Measurements from ENCODE around the gene RBP3.

Gene RBP3

GRCh38 chr10:47319784-47320183 is 28.4 kb upstream of the RBP3 start:
- peak; percentile 12 for DNase-seq

DNA sequence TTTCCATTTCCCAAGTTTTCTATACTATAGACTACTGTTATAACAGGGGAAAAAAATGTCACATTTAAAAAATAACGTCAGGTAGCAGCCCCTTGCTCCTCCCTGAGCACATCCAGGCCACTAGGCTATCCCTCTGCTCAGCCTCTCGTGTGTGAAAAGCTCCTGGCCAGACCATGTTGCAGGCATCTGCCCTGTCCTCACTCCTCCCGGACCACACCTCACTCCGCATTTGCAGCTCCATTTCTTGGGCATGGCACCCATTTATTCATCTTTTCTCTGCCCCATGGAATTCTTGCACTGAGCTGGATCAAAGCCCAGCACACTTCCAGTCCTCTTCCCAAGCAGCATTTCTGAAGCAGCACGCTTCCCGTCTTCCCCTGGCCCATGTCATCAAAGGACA is 27.4 kb upstream of the RBP3 start:
- DNase-seq: no peak

DNA sequence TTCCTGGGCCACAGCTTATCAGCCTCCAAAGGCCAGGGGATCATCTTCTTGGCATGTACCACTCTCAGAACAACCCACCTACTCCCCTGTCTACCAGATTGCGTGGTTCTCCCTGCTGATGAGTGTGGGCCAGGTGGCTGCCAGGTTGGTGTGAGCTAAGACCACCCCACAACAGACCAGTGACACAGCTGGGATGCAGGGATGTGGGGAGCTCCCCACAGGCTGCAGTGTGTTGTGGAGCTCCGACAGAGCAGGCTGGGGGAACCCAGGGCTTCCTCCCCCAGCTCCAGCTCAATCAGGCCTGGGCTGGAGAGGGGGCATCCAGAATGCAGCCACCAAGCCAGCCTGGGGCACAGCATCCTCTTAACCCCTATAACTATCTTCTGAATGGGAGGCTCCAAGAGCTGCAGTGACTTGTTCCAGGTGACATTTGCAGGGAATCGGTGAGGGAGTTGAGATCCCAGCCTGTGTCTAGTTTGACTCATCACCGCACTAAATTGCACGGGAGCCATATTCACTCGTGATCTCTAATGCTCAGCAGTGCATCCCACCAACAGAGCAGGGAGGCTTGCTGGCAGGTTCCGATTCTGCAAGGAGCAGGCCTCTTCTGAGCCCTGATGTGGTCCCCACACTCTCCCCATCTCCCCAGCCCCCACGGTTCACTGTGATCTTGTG is 26.5 kb upstream of the RBP3 start:
- no peak for DNase-seq

- DNase-seq: no peak
Observed at GRCh38 chr10:47322300-47323061, 25.7 kb upstream of the RBP3 start, which contains the start of gene GDF2. Gene GDF2 (plus strand): TSS chr10:47322454. CDS start chr10:47322669, 215 bp downstream.

GRCh38 chr10:47323087-47323486 is 25.1 kb upstream of the RBP3 start:
- DNase-seq: no peak

- DNase-seq: no peak
Observed at GRCh38 chr10:47323636-47324296, 24.4 kb upstream of the RBP3 start.

GRCh38 chr10:47325303-47326291 is 22.6 kb upstream of the RBP3 start:
- no peak for DNase-seq

DNA sequence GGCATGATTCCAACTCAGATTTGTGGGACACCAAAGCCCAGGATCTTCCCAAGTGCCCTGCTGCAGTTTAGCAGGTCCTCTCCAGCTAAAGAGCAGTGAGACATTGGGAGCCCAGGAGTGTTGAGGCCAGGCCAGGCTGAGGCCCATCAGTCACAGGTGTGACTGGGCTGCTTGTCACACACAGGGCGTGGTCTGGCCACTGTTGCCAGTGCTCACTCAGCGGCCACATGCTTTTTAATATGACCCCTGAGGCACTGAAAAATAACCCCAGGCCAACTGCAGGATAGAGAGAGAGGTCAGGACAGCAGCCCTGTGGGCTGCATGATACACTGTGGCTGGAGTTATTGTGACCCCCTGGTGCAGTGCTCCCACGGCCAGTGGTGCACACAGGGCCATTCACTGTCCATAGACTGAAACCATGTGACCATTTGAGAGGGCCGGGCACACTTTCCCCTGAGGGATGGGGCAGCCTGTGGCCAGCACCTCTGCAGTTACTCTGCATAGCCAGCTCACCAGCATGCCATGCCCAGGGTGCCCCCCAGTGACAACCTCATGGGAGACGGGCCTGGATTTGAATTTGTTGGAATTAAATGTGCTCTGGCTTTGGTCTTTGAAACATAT is 21.7 kb upstream of the RBP3 start:
- DNase-seq: no peak

- no peak for DNase-seq
Observed at GRCh38 chr10:47326927-47327330, 21.2 kb upstream of the RBP3 start.

DNA sequence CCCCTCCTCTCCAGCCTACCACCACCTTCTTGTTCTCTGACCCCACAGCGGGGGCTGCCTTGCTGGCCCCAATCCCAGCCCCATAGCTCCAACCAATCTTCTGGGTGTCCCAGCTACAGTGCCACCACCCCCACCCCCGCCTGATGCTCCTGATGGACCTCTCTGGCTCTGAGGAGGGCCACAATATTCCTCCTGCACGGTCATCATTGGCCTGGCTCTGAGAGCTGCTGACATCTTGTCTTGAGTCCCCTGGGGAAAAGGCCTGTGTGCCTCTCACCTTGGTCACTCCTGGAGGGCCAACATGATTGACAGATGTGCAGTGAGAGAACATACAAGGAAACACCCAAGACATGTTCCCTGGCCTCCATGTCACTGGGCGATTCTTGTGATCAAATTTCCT is 18.3 kb upstream of the RBP3 start:
- DNase-seq: no peak

DNA sequence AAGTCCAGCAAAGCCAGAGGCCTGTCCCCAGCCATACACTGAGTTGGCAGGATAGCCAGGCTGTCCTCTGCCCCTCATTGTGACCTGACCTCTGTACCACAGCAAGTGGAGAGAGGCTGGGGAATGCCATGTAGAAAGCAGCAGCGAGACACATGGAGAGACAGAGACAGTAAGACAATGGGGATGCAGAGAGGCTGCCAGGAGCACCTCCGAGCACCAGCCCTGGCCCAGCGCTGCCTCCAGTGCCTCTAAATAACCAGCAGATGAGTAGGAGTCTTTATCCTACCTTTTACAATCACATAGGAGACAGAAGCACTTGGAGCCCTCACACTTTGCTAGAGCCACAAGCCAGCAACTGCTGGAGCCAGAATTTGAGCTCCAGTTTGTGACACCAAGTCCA is 17.8 kb upstream of the RBP3 start:
- DNase-seq: no peak

- DNase-seq: no peak
Observed at GRCh38 chr10:47330804-47331203, 17.4 kb upstream of the RBP3 start.

- no peak for DNase-seq
Observed at GRCh38 chr10:47331491-47331890, 16.7 kb upstream of the RBP3 start.

DNA sequence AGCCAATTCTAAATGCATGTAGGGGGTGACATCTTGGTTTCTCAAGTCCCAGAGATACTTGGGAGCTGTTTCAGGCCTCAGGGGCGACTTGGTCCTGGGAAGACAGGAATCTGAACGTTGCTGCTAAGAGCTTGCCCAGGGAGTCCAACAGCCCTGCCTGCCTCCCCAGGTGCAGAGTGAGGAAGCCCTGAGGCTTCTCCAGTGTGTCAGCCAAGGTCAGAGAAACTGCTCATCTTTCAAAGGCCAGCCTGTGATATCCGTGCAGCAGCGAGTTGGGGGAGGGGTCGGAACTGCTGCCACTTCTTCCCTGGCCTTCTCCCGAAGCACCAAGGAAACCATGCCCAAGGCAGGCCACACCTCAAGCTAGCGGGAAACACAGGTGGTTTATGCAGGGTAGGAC is 16.2 kb upstream of the RBP3 start:
- no peak for DNase-seq

- DNase-seq: no peak
Observed at GRCh38 chr10:47332371-47332770, 15.8 kb upstream of the RBP3 start.

DNA sequence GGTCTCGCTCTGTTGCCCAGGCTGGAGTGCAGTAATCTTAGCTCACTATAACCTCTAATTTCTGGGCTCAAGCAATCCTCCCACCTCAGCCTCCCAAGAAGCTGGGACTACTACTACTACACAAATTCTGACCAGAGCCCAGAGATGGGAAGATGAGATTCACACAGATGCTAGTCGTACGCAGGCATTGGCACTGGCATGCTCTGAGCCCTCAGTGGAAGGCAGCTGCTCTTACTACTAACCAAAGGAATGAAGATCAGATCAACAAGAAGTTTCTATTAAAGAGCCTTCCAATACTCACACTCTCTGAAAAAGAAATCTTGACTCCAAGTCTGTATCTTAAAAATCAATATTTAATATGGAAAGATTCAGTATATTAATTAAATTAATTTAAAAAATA is 15.2 kb upstream of the RBP3 start:
- DNase-seq: no peak

DNA sequence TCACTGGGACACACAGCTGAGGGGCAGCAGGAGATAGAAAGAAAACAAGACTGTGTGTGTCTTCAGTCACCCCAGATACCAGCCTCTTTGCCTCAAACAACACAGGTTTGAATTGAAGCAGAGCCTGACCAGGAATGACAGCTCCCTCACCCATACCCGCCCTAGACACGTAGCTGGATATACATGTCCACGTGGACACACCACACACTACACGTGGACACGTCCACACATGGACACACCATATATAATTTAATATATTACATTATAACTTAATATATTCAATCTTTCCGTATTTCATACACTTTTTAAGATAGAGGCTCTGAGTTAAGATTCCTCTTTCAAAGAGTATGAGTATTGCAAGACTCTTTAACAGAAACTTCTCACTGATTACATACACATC is 14.6 kb upstream of the RBP3 start:
- no peak for DNase-seq

- no peak for DNase-seq
Observed at GRCh38 chr10:47334466-47335295, 13.5 kb upstream of the RBP3 start.

- no peak for DNase-seq
Observed at GRCh38 chr10:47335906-47336305, 12.3 kb upstream of the RBP3 start.

DNA sequence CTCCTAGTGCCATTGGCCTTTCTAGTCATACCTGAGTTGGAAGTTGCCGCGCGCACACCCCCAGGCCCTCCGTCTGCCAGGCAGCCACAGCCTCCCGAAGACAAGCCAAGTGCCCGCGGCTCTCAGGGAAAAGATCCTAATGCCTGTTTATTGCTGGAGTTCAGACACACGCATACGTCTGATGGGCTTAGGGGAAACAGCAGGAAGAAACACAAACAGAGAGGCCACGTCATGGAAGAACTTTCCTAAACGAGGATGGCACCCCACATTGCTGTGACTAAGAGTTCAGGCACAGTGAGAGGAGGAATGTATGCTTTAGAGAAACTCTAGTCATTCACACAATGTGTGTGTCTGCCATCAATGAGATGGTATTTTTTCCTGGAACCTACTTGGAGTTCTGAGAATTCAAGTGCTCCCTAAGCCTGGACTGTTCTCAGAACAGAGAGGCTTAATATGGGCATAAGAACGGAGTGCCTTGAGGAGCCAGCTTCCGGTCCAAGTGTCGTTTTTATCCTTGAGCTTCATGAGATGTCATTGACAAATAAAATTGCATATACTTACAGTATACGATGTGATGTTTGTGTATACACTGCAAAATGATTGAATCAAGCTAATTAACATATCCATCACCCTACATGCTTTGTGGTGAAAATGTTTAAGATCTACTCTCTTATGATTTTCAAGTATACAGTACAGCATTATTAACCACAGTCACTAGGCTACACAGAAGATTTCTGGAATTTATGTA is 11.6 kb upstream of the RBP3 start:
- DNase-seq: no peak

DNA sequence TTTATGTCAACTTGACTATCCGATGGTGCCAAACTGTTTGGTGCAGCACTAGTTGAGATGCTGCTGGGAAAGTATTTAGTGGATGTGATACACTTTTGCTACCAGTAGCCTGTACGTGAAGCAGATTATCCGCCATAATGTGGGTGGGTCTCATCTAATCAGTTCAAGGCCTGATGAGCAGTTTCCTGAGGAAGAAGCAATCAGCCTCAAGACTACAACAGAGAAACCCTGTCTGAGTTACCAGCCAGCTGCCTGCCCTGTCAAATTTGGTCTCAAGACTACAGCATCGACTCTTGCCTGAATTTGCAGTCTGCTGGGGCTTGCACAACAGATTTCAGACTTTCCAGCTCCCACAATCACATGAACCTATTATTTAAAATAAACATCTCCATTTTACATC is 10.9 kb upstream of the RBP3 start:
- DNase-seq: peak; percentile 7
